ENCODE results near the gene KATNB1.

The KATNB1 gene

DNA sequence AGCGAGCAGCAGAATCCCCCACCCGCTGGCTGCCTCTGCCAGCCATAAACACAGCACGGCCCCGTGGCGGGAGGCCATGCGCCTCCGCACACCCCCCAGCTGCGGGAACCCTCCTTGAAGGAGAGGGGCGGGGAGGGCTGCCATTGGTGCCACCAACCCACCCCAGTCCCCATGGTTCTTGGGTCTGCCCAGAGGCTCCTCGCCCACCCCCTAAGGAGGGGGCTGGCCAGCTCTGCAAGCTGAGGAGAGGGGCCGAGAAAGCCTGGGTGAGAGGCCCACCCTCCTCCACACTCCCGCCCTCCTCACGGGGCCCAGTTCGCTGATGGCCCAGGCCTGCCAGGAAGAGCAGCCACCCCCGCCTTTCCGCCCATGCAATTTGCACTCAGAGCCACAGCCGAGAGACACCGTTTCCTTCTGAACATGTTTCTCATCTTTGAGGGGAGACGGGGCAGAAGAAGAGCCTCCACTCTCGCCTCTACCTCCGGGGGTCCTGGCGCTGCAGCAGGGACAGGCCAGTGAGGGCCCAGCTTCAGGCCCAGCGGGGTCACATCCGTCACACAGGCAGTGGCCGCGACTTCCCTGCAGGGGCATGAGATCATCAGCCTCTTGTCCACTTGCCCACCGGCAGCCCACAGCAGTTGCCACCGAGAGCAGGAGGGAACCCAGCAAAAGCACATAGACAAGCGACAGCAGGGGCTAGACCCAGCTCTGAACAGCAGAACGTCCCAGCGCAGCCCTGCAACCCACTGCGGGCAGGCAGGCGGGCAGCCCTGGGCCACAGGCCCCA, 23.0 kb downstream of the KATNB1 start:
- DNase-seq: no peak

DNA sequence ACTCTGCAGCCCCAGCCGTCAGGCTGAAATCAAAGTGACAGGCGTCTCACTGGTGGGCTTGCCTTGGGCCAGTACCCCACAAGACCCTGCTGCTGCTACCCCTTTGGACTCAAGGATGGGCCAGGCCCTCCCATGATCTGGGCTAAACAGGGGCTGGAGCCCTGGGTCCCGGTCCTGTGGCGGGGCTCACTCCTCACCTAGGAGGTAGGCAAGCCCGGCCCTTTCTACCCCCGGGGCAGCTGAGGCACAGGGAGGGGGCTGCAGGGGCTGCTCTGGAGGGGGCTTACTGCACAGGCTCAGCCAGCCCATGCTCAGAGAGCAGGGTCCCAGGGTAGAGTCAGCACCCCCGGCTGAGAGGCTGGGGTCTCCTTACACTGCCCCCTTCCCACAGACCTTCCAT, 23.6 kb downstream of the KATNB1 start:
- DNase-seq: no peak

- DNase-seq: no peak
Measured at GRCh38 chr16:57759541-57760356, 24.2 kb downstream of the KATNB1 start.

- DNase-seq: no peak
Measured at GRCh38 chr16:57760357-57761160, 25.0 kb downstream of the KATNB1 start.

DNA sequence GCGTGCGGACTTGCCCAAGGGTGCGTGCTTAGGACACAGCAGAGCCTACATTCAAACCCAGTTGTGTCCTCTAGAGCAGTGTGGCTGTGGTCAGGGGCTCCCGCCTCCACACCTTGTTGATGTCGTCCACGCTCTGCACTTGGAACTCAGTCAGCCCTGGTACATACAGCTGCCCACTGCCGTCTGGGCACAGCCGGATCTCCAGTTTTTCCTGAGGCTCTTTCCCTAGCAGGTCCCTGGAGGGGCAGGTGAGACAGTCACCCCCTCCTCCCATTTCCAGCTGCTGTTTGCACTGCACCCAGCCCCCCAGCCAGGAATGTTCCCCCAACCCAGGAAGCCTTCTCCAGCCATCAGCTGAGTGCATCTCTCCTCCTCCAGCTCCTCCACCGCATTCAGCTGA, 25.7 kb downstream of the KATNB1 start:
- no peak for DNase-seq

DNA sequence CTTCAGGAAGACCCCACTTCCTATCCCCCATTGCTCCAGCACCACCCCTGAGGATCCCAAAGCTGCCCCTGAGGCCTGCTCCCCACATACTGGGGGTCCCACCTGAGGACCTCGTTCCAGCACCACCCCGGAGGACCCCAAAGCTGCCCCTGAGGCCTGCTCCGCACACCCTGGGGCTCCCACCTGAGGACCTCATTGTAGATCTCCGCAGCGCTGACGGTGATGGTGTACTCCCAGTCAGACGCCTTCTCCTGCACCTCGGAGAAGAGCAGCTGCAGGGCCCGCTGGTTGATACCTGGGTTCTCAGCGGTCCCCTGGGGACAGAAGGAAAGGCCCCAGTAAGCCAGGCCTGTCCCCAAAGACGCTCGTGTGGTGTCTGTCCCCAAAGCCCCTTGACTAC, 26.4 kb downstream of the KATNB1 start:
- no peak for DNase-seq

DNA sequence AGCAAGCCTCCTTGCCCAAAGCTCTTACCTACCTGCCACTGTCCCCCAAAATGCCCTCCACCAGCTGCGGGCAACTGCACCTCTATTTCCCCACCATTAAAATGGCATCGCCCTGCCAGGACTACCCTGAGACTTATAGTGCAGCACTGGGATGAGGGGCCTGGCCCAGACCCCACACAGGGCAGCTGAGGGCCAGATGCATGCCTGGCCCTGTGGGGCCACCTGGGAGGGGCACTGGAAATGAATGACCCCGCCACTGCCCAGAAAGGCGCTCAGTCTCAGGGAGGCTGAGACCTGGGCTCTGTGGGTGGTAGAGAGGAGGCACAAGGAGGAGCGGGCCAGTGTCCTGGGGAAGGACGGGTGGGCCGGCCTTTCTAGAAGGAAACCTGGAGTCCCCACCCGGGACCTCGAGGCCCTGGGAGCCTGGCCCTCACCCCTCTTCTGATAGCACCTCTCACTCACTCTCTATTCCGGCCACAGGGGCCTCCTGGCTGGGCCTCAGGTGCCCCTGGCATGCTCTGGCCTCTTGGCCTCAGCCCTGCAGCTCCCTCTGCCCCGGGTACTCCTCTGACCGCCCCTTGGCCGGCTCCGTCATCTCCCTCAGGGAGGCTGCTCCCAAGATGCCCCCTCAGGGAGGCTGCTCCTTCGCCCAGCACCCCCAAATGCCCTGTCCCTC, 26.9 kb downstream of the KATNB1 start:
- no peak for DNase-seq

- DNase-seq: no peak
Measured at GRCh38 chr16:57763285-57764005, 27.9 kb downstream of the KATNB1 start.

DNA sequence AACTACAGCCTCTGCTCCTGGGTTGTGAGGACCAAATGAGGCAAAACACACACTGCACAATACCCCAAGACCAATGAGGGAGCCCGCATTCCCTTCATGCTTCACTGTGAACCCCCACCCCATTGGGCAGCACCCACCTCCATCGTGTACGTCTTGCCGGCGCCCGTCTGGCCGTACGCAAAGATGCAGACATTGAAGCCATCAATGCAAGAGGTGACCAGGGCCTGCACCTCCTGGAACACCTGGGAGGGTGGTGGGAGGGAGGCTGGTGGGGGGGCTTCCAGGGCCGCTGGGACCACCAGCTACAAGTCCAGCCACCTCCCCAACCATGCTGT, 28.4 kb downstream of the KATNB1 start:
- no peak for DNase-seq

DNA sequence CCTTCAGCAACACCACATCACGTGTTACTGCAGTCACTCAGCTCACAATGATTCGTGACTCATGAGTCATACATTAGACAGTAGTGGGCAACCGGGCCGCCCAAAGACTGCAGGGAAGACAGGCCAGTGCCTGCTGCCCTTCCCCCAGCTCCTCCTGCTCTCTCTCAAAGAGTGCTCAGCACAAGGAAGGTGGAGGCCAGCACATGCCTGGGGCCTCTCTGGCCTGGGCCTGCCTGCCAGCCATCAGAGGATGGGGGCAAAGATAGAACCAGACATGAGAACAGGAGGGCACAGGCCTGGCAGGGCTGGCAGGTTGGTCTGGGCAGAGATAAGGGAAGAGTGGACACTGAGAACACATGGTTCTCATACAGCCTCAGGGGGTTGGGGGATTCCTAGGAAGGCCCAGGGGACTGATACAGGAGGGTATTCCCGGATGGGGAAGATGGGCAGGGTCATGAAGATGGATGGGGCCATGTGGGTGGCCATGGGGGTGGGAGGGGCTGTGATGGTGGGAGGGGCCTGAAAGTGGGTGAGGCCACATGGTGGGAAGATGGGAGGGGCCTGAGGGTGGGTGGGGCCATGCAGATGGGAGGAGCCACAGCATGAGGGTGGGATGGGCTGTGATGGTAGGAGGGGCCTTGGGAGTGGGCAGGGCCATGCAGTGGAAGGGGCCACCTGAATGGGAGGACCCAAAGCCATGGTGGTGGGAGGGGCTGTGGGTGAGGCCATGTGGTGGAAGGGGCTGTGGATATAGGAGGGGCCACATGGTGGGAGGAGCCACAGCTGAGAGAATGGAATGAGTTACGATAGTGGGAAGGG, 29.0 kb downstream of the KATNB1 start:
- no peak for DNase-seq

DNA sequence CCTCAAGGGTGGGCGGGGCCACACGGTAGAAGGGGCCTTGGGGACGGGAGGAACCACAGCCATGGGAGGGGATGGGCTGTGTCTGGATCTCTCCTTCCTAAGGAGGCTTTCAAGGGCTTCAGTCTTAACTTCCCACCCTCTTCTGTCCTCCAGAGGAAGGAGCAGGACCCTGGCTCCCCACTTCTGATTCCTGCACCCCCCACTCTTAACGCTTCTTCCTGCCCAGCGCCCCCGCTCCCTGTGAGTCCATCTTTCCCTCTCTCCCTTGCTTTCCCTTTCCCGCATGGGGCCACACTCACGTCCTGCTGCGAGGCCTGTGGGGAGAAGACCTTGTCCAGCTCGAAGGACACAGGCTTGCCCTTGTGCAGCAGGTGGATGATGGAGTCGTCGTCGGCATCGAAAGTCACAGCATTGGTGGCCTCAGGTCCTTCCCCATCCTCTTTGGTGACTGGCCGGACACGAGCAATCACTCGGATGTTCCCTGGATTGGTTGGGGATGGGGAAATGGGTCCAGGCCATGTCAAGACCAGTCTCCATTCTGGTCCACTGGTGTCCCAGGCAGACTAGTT, 29.7 kb downstream of the KATNB1 start:
- DNase-seq: no peak

DNA sequence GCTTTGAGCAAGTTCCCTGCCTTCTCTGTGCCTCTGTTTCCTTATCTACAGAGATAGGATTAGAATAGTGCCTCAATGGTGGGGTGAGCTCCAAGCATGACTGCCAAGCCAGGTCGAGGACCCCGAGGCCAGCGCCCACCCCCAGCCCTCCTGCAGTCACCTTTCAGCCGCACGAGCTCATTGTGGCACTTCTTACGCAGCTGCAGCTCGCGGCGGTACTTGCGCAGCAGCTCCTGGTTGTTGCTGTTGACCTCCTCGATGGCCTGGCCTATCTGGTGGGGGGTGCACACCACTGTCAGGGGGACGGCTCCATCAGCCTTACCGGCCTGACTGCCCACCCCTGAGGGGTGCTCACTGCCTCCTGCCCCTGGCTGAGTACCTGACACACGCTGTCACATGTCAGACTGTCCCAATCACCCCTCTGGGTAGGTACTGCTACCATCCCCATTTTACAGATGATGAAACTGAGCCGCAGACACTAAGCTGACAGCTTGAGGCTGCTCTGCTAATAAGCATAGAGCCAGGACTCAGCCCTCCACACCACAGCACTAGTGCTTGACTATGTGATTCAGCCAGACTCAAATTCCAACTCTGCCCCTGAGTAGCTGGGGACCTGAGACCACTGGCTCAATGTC, 31.3 kb downstream of the KATNB1 start:
- no peak for DNase-seq

DNA sequence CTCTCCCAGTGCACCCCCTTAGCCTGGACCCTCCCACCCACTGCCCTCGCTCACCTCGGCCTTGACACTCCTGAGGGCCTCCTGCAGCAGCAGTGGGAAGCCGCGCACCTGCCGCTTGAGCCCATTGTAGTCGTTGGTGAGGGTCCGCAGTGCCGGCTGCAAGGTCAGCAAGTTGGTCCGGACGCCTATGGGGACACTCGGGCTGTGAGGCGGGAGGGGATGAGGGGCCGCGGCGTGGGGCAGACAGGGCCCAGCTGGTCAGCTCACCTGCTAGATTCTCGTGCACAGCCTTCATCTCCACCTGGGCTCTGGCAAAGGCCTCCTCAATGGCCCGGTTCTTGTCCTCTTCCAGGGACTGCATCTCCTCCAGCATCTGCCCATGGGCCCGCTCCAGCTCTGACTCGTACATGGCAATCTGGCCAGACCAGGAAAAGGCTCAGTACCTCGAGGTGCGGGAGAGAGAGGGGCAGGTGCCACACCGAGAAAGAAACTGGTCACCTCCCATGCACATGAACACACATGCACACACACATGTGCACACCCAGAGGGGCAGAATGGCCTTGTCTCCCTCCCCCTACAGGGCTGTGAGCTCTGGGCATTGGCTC, 34.1 kb downstream of the KATNB1 start:
- no peak for DNase-seq

DNA sequence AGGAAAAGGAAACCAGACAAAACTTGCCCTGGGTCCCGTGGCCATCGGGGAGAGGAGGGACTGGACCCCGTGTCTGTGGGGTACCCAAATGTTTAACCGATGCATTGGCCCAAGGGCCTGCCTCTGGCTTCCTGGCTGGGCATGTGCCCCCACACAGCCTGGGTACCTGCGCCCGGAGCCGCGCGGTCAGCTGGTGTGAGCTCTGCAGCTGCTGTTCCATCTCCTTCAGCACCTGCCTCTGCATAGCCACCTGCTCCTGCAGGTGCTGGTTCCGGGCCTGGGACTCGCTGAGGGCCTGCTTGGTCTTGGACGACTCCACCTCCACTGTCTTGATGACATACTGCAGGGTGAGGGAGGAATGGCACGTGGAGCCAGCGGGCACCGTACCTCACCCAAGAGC, 34.8 kb downstream of the KATNB1 start:
- DNase-seq: no peak

- DNase-seq: no peak
Measured at GRCh38 chr16:57771141-57771785, 35.7 kb downstream of the KATNB1 start.

DNA sequence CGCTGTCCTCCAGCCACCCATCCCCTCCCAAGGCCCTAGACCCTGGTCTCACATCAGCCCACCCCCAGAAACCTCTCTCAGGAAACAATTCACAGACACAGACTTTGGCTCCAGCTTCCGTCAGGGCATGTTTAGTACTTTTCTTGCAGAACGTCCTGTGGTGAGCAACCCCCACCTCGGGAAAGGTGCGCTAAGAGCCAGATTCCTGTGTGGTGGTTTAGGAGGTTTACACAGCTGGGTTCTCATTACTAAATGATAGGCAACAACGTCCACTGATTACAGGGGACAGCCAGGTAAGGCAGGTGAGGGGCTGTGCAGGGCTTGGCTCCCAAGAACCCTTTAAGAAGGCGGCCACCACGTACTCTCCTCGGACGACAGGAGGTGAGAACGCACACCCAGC, 37.4 kb downstream of the KATNB1 start:
- no peak for DNase-seq

- no peak for DNase-seq
Measured at GRCh38 chr16:57773655-57774295, 38.2 kb downstream of the KATNB1 start.

DNA sequence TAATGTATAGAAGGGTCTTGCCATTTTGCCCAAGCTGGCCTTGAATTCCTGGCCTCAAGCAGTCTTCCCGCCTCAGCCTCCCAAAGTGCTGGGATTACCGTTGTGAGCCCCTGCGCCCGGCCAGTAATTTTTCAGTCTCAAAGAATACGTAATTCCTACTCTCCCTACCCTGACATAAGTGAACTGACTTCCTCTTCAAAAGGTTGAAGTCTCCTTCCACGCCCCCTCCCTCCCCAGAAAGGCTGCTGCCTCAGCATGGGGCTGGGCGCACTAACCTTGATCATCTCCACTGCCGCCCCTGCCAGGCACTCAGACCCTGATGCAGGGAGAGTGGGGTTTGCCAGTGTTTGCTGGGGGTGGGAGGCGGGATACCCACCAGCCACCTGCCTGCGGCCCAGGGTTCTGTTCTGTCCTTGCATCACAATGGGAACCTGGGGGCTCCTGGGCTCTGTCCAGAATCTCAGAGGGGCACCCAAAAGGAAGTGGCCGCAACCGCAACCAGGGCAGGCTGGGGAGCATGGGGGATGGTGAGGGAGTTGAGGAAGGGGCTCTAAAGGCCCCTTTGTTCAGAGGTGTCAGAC, 39.2 kb downstream of the KATNB1 start:
- DNase-seq: no peak
